GM12801 (cell line): Measurements from ENCODE around the gene CLUH.

Source experiments
- TF ChIP-seq, protein P1 (sequence below): IDR thresholded peaks from one replicate; pipeline ENCODE4 v1.5.1; 2011; ENCODE audit warnings: control low read depth; ENCODE audit not compliant: insufficient read length; ENCODE audit errors: extremely low read depth

The CLUH gene, protein sequence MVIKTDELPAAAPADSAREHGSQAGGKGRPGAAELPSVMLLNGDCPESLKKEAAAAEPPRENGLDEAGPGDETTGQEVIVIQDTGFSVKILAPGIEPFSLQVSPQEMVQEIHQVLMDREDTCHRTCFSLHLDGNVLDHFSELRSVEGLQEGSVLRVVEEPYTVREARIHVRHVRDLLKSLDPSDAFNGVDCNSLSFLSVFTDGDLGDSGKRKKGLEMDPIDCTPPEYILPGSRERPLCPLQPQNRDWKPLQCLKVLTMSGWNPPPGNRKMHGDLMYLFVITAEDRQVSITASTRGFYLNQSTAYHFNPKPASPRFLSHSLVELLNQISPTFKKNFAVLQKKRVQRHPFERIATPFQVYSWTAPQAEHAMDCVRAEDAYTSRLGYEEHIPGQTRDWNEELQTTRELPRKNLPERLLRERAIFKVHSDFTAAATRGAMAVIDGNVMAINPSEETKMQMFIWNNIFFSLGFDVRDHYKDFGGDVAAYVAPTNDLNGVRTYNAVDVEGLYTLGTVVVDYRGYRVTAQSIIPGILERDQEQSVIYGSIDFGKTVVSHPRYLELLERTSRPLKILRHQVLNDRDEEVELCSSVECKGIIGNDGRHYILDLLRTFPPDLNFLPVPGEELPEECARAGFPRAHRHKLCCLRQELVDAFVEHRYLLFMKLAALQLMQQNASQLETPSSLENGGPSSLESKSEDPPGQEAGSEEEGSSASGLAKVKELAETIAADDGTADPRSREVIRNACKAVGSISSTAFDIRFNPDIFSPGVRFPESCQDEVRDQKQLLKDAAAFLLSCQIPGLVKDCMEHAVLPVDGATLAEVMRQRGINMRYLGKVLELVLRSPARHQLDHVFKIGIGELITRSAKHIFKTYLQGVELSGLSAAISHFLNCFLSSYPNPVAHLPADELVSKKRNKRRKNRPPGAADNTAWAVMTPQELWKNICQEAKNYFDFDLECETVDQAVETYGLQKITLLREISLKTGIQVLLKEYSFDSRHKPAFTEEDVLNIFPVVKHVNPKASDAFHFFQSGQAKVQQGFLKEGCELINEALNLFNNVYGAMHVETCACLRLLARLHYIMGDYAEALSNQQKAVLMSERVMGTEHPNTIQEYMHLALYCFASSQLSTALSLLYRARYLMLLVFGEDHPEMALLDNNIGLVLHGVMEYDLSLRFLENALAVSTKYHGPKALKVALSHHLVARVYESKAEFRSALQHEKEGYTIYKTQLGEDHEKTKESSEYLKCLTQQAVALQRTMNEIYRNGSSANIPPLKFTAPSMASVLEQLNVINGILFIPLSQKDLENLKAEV (N-terminal part only)

DNA sequence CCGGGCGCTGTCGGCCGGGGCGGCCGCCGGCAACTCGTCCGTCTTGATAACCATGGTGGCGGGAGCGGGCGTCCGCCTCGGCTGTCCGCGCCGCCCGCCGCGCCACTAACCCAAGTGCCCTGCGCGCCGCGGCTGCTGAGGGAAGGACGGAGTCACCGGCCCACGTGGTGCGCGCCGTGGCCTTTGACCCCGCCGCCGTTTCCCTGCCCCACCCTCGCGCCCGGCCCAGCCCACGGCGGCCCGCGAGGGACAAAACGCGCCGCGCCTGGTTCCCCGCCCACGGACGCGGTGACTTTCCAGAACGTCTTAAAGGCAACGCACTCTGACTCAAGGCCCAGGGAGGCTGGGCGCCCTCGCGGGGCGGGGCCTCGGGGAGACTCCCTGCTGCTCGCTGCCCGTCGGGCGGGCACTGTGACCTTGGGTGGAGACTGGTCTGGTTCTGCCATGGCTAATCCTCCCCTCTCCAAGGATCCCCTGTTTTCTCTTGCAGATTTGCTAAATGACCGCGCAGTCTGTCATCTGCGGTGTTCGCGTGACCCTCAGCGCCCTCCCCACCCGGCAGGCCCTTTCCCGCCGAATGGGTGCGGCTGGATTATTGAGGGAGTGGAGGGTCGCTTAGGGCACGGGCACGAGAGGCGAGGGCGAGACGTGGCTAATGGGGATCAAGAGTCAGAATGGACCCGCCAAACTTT lies at the start of gene CLUH:
CLUH (minus strand) TSS at position 157 of the 692 bp plus-strand sequence; CDS start at position 54, 103 bp downstream.
- TF ChIP-seq, protein P1, sequence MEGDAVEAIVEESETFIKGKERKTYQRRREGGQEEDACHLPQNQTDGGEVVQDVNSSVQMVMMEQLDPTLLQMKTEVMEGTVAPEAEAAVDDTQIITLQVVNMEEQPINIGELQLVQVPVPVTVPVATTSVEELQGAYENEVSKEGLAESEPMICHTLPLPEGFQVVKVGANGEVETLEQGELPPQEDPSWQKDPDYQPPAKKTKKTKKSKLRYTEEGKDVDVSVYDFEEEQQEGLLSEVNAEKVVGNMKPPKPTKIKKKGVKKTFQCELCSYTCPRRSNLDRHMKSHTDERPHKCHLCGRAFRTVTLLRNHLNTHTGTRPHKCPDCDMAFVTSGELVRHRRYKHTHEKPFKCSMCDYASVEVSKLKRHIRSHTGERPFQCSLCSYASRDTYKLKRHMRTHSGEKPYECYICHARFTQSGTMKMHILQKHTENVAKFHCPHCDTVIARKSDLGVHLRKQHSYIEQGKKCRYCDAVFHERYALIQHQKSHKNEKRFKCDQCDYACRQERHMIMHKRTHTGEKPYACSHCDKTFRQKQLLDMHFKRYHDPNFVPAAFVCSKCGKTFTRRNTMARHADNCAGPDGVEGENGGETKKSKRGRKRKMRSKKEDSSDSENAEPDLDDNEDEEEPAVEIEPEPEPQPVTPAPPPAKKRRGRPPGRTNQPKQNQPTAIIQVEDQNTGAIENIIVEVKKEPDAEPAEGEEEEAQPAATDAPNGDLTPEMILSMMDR: no peak

DNA sequence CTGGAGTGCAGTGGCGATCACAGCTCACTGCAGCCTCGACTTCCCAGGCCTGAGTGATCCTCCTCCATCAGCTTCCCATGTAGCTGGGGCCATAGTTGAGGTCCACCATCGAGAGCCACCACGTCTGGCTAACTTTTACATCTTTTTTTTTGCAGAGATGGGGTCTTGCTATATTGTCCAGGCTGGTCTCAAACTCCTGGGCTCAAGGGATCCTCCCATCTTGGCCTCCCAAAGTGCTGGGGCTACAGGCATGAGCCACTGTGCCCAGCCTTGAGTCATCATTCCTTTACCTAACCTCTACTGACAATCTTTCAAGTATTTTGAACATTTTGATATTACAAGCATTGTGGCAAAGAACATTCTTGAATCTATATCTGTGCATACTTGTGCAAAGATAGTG lies 47.3 kb upstream of the CLUH start:
- TF ChIP-seq, protein P1: no peak

DNA sequence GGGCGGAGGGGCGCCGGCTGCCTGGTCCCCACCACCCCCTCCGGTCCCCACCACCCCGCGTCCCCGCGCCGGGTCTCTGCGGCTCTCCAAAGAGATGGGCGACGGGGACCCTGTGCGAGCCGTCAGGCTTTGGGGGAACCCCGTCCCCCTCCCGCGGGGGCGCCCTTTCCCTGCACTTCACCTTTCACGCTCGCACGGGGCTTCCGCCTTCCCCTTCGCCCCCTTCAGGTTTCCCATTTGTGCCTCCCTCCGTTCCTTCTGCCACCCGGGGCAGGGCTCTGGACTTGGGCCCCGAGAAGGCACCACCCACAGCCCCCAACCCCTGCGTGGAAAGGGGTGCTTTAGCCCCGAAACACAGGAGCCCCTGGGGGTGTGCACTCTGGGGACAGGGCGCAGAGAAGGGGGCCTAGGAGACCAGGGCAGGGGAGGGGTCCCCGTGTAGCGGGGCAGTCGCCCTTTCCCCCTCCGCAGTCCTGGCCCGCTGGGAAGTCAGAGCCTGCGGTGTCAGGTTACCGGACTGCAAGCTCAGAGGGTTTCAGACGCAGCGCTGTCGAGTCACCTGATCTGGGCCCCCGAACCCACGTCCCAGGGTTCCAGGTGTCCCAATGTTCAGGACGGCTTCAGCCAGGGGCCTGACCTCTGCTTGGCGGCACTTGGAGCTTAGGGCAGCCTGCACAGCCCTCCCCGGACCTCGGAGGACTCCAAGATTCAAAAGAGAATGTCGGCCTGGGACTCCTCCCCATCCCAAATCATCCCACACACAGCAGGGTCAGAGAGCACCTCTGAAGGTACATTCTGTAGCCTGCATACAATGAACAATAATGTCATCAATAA lies 44.5 kb upstream of the CLUH start:
- TF ChIP-seq, protein P1: no peak

DNA sequence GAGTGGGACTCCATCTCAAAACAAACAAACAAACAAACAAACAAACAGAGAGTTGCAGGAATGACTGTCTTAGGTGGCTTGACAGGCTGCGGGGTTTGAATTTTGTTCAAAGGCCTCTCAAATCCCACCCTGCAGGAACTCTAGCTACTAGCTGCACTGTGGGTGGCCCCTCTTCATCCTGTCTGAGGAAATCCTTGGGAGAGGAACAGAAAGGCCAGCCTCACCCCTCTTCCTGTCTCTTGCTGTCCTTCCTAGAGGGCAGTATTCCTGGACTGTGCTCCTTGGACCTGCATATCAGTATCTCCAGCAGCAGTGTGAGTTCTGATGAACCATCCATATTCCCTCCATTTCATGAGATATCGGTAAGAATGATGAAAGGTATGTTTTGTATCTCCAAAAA lies 39.9 kb upstream of the CLUH start:
- TF ChIP-seq, protein P1: no peak

DNA sequence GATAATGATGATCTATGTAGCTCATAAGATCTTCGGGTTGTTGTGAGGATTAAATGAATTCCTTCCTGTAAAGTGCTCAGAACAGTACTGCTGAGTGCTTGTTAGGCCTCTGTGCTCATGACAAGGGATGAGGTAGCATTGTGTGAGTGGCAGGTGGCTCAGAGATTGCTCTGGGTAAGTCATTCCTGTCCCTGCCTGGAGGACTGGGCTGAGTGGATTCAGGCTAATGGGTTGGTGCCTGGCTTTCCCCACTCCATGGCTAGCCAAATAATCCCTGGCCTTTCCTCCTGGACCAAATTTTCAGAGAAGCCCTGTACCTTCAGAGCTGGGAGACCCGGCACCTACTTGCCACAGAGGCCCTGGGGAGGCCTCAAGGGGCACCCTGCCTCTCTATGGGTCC lies 39.2 kb upstream of the CLUH start:
- TF ChIP-seq, protein P1: no peak

DNA sequence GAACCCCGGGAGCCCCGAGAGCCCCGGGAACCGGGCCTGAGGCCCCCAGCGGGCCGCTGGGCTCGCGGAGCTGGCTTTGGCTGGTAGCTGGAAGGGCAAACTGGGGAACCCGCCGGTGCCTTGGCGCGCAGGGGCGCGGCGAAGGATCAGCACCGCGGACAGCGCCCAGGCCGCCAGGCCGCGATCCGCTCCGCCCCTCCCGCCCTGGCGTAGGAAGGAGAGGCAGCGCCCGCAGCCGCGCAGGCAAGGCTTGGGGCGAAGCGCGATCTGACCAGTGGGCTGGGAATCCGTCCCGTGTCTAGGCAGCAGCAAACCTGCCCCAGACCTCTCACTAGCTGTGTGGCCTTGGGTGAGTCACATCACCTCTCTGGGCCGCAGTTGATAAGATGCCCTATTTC lies 38.2 kb upstream of the CLUH start:
- TF ChIP-seq, protein P1: no peak
